GM12878 (cell line): ENCODE results near the gene FGFR2. TPM values are rescaled to one million over a fixed set of nuclear protein-coding genes. Genes with fewer than 3 reads are reported as not detected.

Experiments used
- ATAC-seq: fragments of 200-7000 bp; cut with Tn5 transposase; 3 replicates; pipeline ENCODE4 v1.9.1; 2020; ENCODE audit warnings: mild to moderate bottlenecking, moderate library complexity
- BruUV-seq: library from RNA; stranded (reverse); fragments of 400-500 nt; replicated peaks from 2 replicates; lab custom pipeline; 2021; lab: Mats Ljungman, UMichigan
- CTCF ChIA-PET: fragments of 300-600 bp; sonication (Branson Sonifier 250); formaldehyde crosslinking; extraction: SDS; loops from one replicate; lab custom pipeline; 2021; ENCODE audit warnings: inconsistent platforms; lab: Yijun Ruan, JAX
- POLR2A ChIA-PET: fragments of 350-600 bp; formaldehyde crosslinking; extraction: SDS; loops from one replicate; lab custom pipeline; 2021; ENCODE audit warnings: inconsistent platforms; lab: Charles Lee
- RAD21 ChIA-PET: fragments of 300-600 bp; sonication (Branson Sonifier 250); formaldehyde crosslinking; loops from one replicate; lab custom pipeline; 2023; ENCODE audit warnings: antibody characterized with exemption; ENCODE audit not compliant: unreplicated experiment; lab: Charles Lee
- SMC1A ChIA-PET: fragments of 300-600 bp; sonication (Branson Sonifier 250); formaldehyde crosslinking; loops from one replicate; lab custom pipeline; 2023; ENCODE audit not compliant: unreplicated experiment, uncharacterized antibody; lab: Charles Lee
- DNase-seq: peaks from one replicate; pipeline ENCODE4 v3.0.0-alpha.2; 2011; ENCODE audit warnings: low read depth, low spot score
- FAIRE-seq: peaks from 3 replicates; lab custom pipeline; 2011; peaks lifted over from hg19 to GRCh38; lab: Jason Lieb, UNC
- H2AFZ ChIP-seq: 2 replicates; pipeline ENCODE4 v1.6.0; 2011; ENCODE audit warnings: low read depth, low read length, control low read depth; ENCODE audit not compliant: control insufficient read depth
- H3K27ac ChIP-seq: 2 replicates; pipeline ENCODE4 v1.5.1; 2011; ENCODE audit warnings: control low read depth; ENCODE audit not compliant: control insufficient read depth, insufficient read depth
- H3K27me3 ChIP-seq, 2 experiments: replicated peaks in 1 of 2; 2 replicates each; pipeline versions ENCODE4 v1.6.0 to v1.6.1; 2011; ENCODE audit warnings: low read length in 1 of 2; ENCODE audit not compliant: control insufficient read depth in 2 of 2, insufficient read depth in 2 of 2
- H3K36me3 ChIP-seq, 2 experiments: 2 replicates each; pipeline ENCODE4 v1.5.1; 2011; ENCODE audit warnings: low read length in 1 of 2; ENCODE audit not compliant: control insufficient read depth in 2 of 2, insufficient read depth in 2 of 2
- H3K4me1 ChIP-seq: 2 replicates; pipeline ENCODE4 v1.6.1; 2011; ENCODE audit warnings: mild to moderate bottlenecking, low read length, moderate library complexity, mixed read lengths; ENCODE audit not compliant: control insufficient read depth, insufficient read depth
- H3K4me2 ChIP-seq: 2 replicates; pipeline ENCODE4 v1.6.0; 2011; ENCODE audit warnings: control low read depth; ENCODE audit not compliant: control insufficient read depth, insufficient read depth
- H3K4me3 ChIP-seq: fragments of 200-600 bp; sonication (generic); 2 replicates; pipeline ENCODE4 v1.5.1; 2016
- H3K79me2 ChIP-seq: 2 replicates; pipeline ENCODE4 v1.6.0; 2011; ENCODE audit warnings: low read length; ENCODE audit not compliant: control insufficient read depth, insufficient read depth
- H3K9ac ChIP-seq: 2 replicates; pipeline ENCODE4 v1.8.0; 2011; ENCODE audit warnings: low read length, control low read depth, mixed read lengths; ENCODE audit not compliant: control insufficient read depth, insufficient read depth
- H3K9me3 ChIP-seq: replicated peaks from 3 replicates; pipeline ENCODE4 v1.5.1; 2011; ENCODE audit warnings: mild to moderate bottlenecking, low read length; ENCODE audit not compliant: control insufficient read depth, insufficient read depth
- H4K20me1 ChIP-seq: 2 replicates; pipeline ENCODE4 v1.6.0; 2011; ENCODE audit not compliant: control insufficient read depth, insufficient read depth
- BMI1 ChIP-seq: fragments of 450-650 bp; IDR thresholded peaks from 2 replicates; pipeline ENCODE4 v1.6.1; 2016; ENCODE audit warnings: mild to moderate bottlenecking, moderate library complexity, borderline replicate concordance
- BRCA1 ChIP-seq: IDR thresholded peaks from 2 replicates; pipeline ENCODE4 v1.6.1; 2011; ENCODE audit warnings: low read depth, low read length, improper control_type of control experiment
- CHD1 ChIP-seq: IDR thresholded peaks from 2 replicates; pipeline ENCODE4 v1.6.1; 2012; ENCODE audit warnings: low read depth, low read length, improper control_type of control experiment
- GATAD2B ChIP-seq: fragments of 450-650 bp; conservative IDR thresholded peaks from 2 replicates; pipeline ENCODE4 v1.6.1; 2017; ENCODE audit warnings: low read depth, mild to moderate bottlenecking, moderate library complexity
- IKZF1 ChIP-seq: fragments of 450-650 bp; conservative IDR thresholded peaks from 2 replicates; pipeline ENCODE4 v1.6.1; 2017; ENCODE audit warnings: antibody characterized with exemption, mild to moderate bottlenecking
- KDM1A ChIP-seq: fragments of 200-600 bp; sonication (generic); IDR thresholded peaks from 2 replicates; pipeline ENCODE4 v1.6.1; 2016; ENCODE audit warnings: borderline replicate concordance
- KLF5 ChIP-seq: fragments of 450-650 bp; IDR thresholded peaks from 2 replicates; pipeline ENCODE4 v1.6.1; 2014; ENCODE audit warnings: mild to moderate bottlenecking; ENCODE audit not compliant: partially characterized antibody
- NFYB ChIP-seq: IDR thresholded peaks from 2 replicates; pipeline ENCODE4 v1.6.1; 2011; ENCODE audit warnings: low read depth, mild to moderate bottlenecking, low read length, improper control_type of control experiment, moderate library complexity; ENCODE audit not compliant: insufficient read depth
- STAT1 ChIP-seq: fragments of 450-650 bp; conservative IDR thresholded peaks from 2 replicates; pipeline ENCODE4 v1.6.1; 2014; ENCODE audit warnings: antibody characterized with exemption, mild to moderate bottlenecking
- ZBTB4 ChIP-seq: fragments of 450-650 bp; formaldehyde crosslinking; IDR thresholded peaks from 2 replicates; pipeline ENCODE4 v1.4.0; 2022; ENCODE audit warnings: mild to moderate bottlenecking, moderate library complexity
- ZNF274 ChIP-seq: IDR thresholded peaks from one replicate; pipeline ENCODE4 v1.8.0; 2011; ENCODE audit not compliant: insufficient read length, insufficient read depth
- WGBS: methylation state at CpG from one replicate; pipeline ENCODE4 v1.1.6; 2016; ENCODE audit warnings: low lambda C conversion rate; ENCODE audit not compliant: insufficient replicate concordance, insufficient coverage; ENCODE audit errors: missing lambda C conversion rate; 5-methylcytosine and 5-hydroxymethylcytosine counted together
- in situ Hi-C: fragments of 300-500 bp; cut with MboI; formaldehyde crosslinking; loops from 9 replicates; pipeline ENCODE4 v1.14.3; 2018; ENCODE audit warnings: mixed read lengths
- intact Hi-C: fragments of 100-400 bp; cut with micrococcal nuclease; formaldehyde crosslinking; loops from one replicate; pipeline ENCODE4 v1.14.2; 2022; ENCODE audit not compliant: unreplicated experiment
- polyA plus RNA-seq, 11 experiments: library from polyadenylated mRNA; depleted of rRNA in 4 of 11; unstranded in 6 of 11; stranded (reverse) in 5 of 11; fragments of >200 nt; fragmentation: Nextera tagmentation in 4 of 11; fragmentation: Illumina TruSeq in 1 of 11; extraction: Ambion mirVana in 4 of 11; extraction: Trizol in 1 of 11; gene quantifications; 1 replicate in 1 of 11; 2 replicates in 10 of 11; pipeline versions ENCODE4 v1.2.1 to v1.2.3, GENCODE V29; 2011 to 2016; ENCODE audit warnings: inconsistent platforms in 2 of 11, missing spikeins in 2 of 11, low read depth in 1 of 11
- total RNA-seq, 4 experiments: library from RNA; depleted of rRNA in 3 of 4; stranded (reverse); fragments of >200 nt in 3 of 4; fragmentation: Illumina TruSeq in 1 of 4; extraction: Trizol in 1 of 4; gene quantifications; 2 replicates each; pipeline versions ENCODE4 v1.2.1 to v1.2.3, GENCODE V29; 2013 to 2021
- TF ChIP-seq, protein P1 (sequence below): fragments of 450-650 bp; IDR thresholded peaks from 2 replicates; pipeline ENCODE4 v1.6.1; 2016; ENCODE audit warnings: mild to moderate bottlenecking
- TF ChIP-seq, protein P2 (sequence below): IDR thresholded peaks from 2 replicates; pipeline ENCODE4 v1.6.1; 2011; ENCODE audit warnings: borderline replicate concordance, low read depth, mild to moderate bottlenecking, moderate library complexity, low read length; ENCODE audit not compliant: insufficient read depth, poor library complexity, severe bottlenecking

Gene FGFR2
- total and polyA plus RNA-seq, 10 of the 15 experiments (the other 5 are each of a cell fraction or from before 2014, with no cell fraction given) = 0.04 to 0.15 TPM; not detected in 8

DNA sequence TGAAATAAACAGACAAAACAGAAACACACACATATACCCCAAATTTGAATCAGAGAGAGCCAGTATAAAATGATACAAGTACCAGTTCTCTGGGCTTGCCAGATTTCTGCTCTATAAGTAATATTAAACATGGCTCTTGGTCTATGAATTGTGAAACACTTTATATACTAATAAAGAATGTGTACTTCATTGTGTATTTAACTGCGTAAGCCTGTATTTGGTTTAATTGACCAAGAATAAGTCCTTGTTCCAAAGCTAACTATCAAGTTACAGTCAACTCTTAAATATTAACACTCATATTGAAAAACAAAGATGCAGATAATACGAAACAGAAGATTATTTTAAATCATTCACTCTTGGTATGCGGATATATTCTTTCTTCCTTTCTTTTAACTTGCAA lies 8.7 kb downstream of the FGFR2 start:
- Histone ChIP-seq H3K9me3 (no peaks in the 10 kb centered on the region), H3K4me2 (no peak overlapping the region), H3K79me2 (no peaks in the 10 kb centered on the region), H3K4me3 (no peak overlapping the region), H3K9ac (no peak overlapping the region), H3K27me3 (no peaks in the 10 kb centered on the region; a peak in 1 of 4 replicates), H2AFZ (no peak overlapping the region), H4K20me1 (no peaks in the 10 kb centered on the region), H3K36me3 (no peaks in the 10 kb centered on the region), H3K27ac (no peak overlapping the region), H3K4me1 (no peaks in the 10 kb centered on the region)
- ChIA-PET POLR2A (no interaction called here), CTCF (no interaction called here), RAD21 (no interaction called here), SMC1A (no interaction called here)
- in situ Hi-C loops = no loop called here
- FAIRE-seq (no peak), DNase-seq (no peak), ATAC-seq (no peak)
- no TSS peak for BruUV-seq
- TF ChIP-seq GATAD2B (no peak), NFYB (no peak), IKZF1 (no peak), STAT1 (no peak), ZNF274 (no peak), KDM1A (no peak), KLF5 (no peak), BMI1 (no peak), BRCA1 (no peak), CHD1 (no peak), ZBTB4 (CRISPR knock-in tag) (no peak)
- TF ChIP-seq, protein P1, sequence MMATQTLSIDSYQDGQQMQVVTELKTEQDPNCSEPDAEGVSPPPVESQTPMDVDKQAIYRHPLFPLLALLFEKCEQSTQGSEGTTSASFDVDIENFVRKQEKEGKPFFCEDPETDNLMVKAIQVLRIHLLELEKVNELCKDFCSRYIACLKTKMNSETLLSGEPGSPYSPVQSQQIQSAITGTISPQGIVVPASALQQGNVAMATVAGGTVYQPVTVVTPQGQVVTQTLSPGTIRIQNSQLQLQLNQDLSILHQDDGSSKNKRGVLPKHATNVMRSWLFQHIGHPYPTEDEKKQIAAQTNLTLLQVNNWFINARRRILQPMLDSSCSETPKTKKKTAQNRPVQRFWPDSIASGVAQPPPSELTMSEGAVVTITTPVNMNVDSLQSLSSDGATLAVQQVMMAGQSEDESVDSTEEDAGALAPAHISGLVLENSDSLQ = no peak
- TF ChIP-seq, protein P2, sequence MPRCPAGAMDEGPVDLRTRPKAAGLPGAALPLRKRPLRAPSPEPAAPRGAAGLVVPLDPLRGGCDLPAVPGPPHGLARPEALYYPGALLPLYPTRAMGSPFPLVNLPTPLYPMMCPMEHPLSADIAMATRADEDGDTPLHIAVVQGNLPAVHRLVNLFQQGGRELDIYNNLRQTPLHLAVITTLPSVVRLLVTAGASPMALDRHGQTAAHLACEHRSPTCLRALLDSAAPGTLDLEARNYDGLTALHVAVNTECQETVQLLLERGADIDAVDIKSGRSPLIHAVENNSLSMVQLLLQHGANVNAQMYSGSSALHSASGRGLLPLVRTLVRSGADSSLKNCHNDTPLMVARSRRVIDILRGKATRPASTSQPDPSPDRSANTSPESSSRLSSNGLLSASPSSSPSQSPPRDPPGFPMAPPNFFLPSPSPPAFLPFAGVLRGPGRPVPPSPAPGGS = no peak
- WGBS = 51% methylated on average over 3 of the region's 3 CpGs
- intact Hi-C loops = no loop called here
